NCI-H2196 treated with DMSO at 0.1 percent for 48 hours (cell line): Measurements from ENCODE around the gene HSPH1.
A peak's percentile ranks its signal among the peaks of the same experiment; 100 is the strongest.

ENCODE experiments used
- DNase-seq: peaks from one replicate; lab custom pipeline; 2025; ENCODE audit not compliant: unreplicated experiment; lab: John Stamatoyannopoulos, UW

Gene HSPH1

GRCh38 chr13:31133621-31134020 lies 28.1 kb downstream of the HSPH1 start:
- no peak for DNase-seq

GRCh38 chr13:31131470-31131961 lies 30.2 kb downstream of the HSPH1 start:
- no peak for DNase-seq

- DNase-seq, result no peak
Measured at GRCh38 chr13:31129419-31129818, 32.3 kb downstream of the HSPH1 start.

GRCh38 chr13:31124204-31124603 lies 37.5 kb downstream of the HSPH1 start:
- no peak for DNase-seq

GRCh38 chr13:31122544-31123260 lies 39.0 kb downstream of the HSPH1 start:
- no peak for DNase-seq

GRCh38 chr13:31122143-31122542 lies 39.6 kb downstream of the HSPH1 start:
- no peak for DNase-seq

GRCh38 chr13:31121379-31122140 lies 40.1 kb downstream of the HSPH1 start:
- DNase-seq, result no peak

GRCh38 chr13:31119966-31120700 lies 41.6 kb downstream of the HSPH1 start:
- DNase-seq, result peak; percentile 47

- DNase-seq, result no peak
Measured at GRCh38 chr13:31119526-31119925, 42.2 kb downstream of the HSPH1 start.

GRCh38 chr13:31116224-31116623 lies 45.5 kb downstream of the HSPH1 start:
- no peak for DNase-seq

- DNase-seq, result no peak
Measured at GRCh38 chr13:31115616-31116015, 46.1 kb downstream of the HSPH1 start.

- DNase-seq, result no peak
Measured at GRCh38 chr13:31114641-31115040, 47.1 kb downstream of the HSPH1 start.

- no peak for DNase-seq
Measured at GRCh38 chr13:31111136-31111535, 50.6 kb downstream of the HSPH1 start.

GRCh38 chr13:31110617-31111016 lies 51.1 kb downstream of the HSPH1 start:
- no peak for DNase-seq

GRCh38 chr13:31110169-31110568 lies 51.5 kb downstream of the HSPH1 start:
- no peak for DNase-seq

GRCh38 chr13:31107109-31107508 lies 54.6 kb downstream of the HSPH1 start:
- DNase-seq, result no peak

- DNase-seq, result no peak
Measured at GRCh38 chr13:31105856-31106255, 55.8 kb downstream of the HSPH1 start.

GRCh38 chr13:31105020-31105795 lies 56.5 kb downstream of the HSPH1 start:
- DNase-seq, result no peak

GRCh38 chr13:31102905-31103304 lies 58.8 kb downstream of the HSPH1 start:
- DNase-seq, result no peak

- DNase-seq, result no peak
Measured at GRCh38 chr13:31101472-31102170, 60.1 kb downstream of the HSPH1 start.
